Upper lobe of right lung (tissue), 1 donor: ENCODE measurements around the gene DIPK1C. TPM values are rescaled to one million over a fixed set of nuclear protein-coding genes. Genes with fewer than 3 reads are reported as not detected.

Experiments used
- ATAC-seq: fragments of 200-7000 bp; cut with Tn5 transposase; one replicate; pipeline ENCODE4 v1.9.1; 2020; ENCODE audit warnings: mild to moderate bottlenecking, moderate library complexity
- DNase-seq: peaks from one replicate; pipeline ENCODE4 v3.0.0-alpha.2; 2020
- H3K27ac ChIP-seq: fragments of 200-600 bp; one replicate; pipeline ENCODE4 v1.8.0; 2022
- H3K27me3 ChIP-seq: fragments of 200-600 bp; one replicate; pipeline ENCODE4 v1.8.0; 2022; ENCODE audit warnings: mild to moderate bottlenecking
- H3K36me3 ChIP-seq: fragments of 200-600 bp; one replicate; pipeline ENCODE4 v1.8.0; 2022
- H3K4me1 ChIP-seq: fragments of 200-600 bp; one replicate; pipeline ENCODE4 v1.8.0; 2022
- H3K4me3 ChIP-seq: fragments of 200-600 bp; one replicate; pipeline ENCODE4 v1.8.0; 2022; ENCODE audit warnings: mild to moderate bottlenecking
- H3K9me3 ChIP-seq: fragments of 200-600 bp; one replicate; pipeline ENCODE4 v1.8.0; 2022
- intact Hi-C: fragments of 100-400 bp; cut with DNase I; formaldehyde crosslinking; loops from one replicate; pipeline ENCODE4 v1.11.0; 2022
- total RNA-seq: library from RNA; stranded (reverse); fragmentation: NEBNext Ultra II Directional; extraction: Animal tissue kit (Norgen Biotek cat#: 25700); gene quantifications from one replicate; pipeline ENCODE4 v1.2.1, GENCODE V29; 2021
- TF ChIP-seq, protein P1 (sequence below): fragments of 200-600 bp; IDR thresholded peaks from one replicate; pipeline ENCODE4 v1.8.0; 2022; ENCODE audit warnings: antibody characterized with exemption
- donor health status: DM: no; HTN: yes; CAD: no; lungs with severe emphysema.

The DIPK1C gene
- total RNA-seq, 1 donor from 2014 or later, result not detected

DNA sequence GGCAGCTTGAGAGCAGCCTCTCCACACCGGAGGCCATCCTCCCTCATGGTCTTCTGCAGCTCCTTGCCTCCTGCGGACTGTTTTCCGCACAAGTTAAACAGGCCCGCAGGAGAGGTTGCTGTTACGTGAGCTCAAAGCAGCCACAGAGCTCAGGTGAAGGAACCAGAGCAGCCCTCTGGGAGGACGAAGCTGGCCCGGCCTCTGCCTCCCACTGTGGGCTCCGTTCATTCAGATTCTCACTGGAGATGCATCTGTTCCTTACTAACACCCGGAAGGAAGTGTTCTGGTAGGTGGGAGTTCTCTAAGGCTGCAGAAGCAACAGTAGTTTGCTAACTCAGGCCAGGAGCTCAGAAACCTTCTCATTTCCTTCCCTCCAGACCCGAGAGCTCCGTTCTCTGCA, 10.9 kb downstream of the DIPK1C start:
- no peak overlapping the region for H3K27ac ChIP-seq
- no peaks in the 10 kb centered on the region for H3K4me1 ChIP-seq
- no peak overlapping the region for H3K4me3 ChIP-seq
- H3K27me3 ChIP-seq, result no peaks in the 10 kb centered on the region
- intact Hi-C loops, result no loop called here
- no peaks in the 10 kb centered on the region for H3K36me3 ChIP-seq
- ATAC-seq (no peak), DNase-seq (no peak)
- TF ChIP-seq, protein P1, sequence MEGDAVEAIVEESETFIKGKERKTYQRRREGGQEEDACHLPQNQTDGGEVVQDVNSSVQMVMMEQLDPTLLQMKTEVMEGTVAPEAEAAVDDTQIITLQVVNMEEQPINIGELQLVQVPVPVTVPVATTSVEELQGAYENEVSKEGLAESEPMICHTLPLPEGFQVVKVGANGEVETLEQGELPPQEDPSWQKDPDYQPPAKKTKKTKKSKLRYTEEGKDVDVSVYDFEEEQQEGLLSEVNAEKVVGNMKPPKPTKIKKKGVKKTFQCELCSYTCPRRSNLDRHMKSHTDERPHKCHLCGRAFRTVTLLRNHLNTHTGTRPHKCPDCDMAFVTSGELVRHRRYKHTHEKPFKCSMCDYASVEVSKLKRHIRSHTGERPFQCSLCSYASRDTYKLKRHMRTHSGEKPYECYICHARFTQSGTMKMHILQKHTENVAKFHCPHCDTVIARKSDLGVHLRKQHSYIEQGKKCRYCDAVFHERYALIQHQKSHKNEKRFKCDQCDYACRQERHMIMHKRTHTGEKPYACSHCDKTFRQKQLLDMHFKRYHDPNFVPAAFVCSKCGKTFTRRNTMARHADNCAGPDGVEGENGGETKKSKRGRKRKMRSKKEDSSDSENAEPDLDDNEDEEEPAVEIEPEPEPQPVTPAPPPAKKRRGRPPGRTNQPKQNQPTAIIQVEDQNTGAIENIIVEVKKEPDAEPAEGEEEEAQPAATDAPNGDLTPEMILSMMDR, result no peak
- no peaks in the 10 kb centered on the region for H3K9me3 ChIP-seq

DNA sequence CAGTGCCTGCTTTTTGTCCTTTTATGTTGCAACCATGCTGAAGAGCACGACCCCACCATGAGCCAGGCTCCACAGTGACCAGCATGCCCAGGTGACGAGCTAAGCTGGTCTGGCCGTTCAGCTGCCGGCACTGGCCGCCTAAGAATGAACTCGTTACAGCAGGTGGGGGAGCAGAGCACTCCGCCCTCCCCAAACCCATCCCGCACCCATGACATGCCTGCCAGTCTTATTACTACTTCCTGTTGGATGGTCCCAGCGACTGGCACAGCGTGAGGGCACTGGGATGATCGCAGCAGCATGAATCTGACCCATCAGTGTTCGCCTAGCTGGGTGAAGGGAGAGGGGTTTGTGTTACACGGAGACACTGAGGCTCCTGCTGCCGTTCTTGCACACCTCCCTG, 11.5 kb downstream of the DIPK1C start:
- Histone ChIP-seq H3K4me1 (no peaks in the 10 kb centered on the region), H3K36me3 (no peaks in the 10 kb centered on the region), H3K27ac (no peak overlapping the region), H3K27me3 (no peaks in the 10 kb centered on the region), H3K9me3 (no peaks in the 10 kb centered on the region), H3K4me3 (no peak overlapping the region)
- ATAC-seq, result no peak
- DNase-seq, result no peak
- intact Hi-C loops, result no loop called here
- TF ChIP-seq, protein P1, result no peak

DNA sequence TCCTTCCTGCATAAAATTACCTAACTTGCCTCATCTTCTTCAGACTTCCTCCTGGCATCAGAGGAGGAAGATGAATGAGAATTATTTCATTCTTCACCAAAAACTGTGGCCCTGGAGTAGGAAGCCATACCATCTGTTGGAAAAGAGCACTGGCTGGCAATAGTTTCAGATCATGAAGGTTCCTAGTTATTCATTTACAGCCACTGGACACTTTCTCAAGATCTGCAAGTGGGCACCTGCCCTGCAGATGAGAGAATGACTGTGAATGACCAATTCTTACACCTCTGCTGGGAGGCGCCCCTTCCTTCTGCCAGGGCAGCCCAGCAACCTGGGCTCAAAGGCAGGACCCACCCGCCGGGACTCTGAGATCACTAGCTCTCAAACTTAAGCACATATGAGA, 13.0 kb downstream of the DIPK1C start:
- Histone ChIP-seq H3K27me3 (no peaks in the 10 kb centered on the region), H3K4me1 (no peaks in the 10 kb centered on the region), H3K27ac (no peak overlapping the region), H3K36me3 (no peaks in the 10 kb centered on the region), H3K4me3 (no peak overlapping the region), H3K9me3 (no peaks in the 10 kb centered on the region)
- intact Hi-C loops, result no loop called here
- DNase-seq (no peak), ATAC-seq (no peak)
- TF ChIP-seq, protein P1, result no peak

DNA sequence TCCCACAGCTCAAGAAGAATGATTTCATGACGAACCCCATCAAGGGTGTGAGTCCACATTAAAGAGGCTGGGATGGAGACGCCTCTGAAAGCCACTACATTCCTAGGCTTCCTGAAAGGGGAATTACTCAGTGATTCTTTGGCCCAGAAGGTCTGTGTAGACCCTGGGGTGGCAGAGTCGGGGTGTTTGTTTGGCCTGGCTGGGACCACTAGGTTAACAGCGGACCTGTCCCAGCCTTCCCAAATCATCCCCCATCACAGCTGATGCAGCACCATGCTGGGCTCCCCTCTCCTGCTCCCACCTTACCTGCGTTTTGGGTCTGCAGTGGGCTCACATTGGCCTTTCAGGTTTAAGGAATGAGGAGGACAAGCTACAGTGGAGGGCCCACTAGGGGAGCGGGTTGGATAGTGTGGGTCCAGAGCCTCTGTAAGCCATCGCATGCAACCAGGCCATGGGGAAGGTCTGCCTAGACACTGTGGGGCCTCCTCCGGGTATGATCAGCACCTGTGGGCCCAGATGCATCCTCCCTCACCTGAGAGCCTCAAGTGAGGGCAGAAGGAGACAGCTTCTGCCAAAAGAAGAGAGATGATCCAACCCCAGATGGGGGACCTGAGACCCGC, 16.2 kb downstream of the DIPK1C start:
- Histone ChIP-seq H3K4me3 (no peak overlapping the region), H3K27me3 (no peaks in the 10 kb centered on the region), H3K36me3 (no peaks in the 10 kb centered on the region), H3K4me1 (no peaks in the 10 kb centered on the region), H3K9me3 (no peaks in the 10 kb centered on the region), H3K27ac (no peak overlapping the region)
- DNase-seq (no peak), ATAC-seq (no peak)
- intact Hi-C loops, result no loop called here
- TF ChIP-seq, protein P1, result no peak

DNA sequence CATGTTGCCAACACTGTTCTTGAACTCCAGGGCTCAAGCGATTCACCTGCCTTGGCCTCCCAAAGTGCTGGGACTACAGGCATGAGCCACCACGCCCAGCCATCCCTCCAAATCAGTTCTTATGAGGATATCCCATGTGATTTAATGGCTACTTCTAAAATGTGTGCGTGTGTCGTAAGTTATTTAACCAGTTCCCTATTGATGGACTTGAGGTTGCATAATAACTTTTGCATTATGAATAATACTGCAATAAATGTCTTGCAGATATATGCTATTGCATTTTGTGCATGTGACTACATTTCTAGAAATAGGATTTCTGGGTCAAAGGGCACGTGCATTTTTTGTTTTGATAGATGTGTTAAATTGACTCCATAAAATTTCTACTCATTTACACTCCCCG, 19.0 kb downstream of the DIPK1C start:
- H3K4me1 ChIP-seq, result no peaks in the 10 kb centered on the region
- TF ChIP-seq, protein P1, result no peak
- H3K27me3 ChIP-seq, result no peaks in the 10 kb centered on the region
- intact Hi-C loops, result no loop called here
- ATAC-seq (no peak), DNase-seq (no peak)
- no peak overlapping the region for H3K27ac ChIP-seq
- H3K9me3 ChIP-seq, result no peaks in the 10 kb centered on the region
- H3K36me3 ChIP-seq, result no peaks in the 10 kb centered on the region
- no peak overlapping the region for H3K4me3 ChIP-seq
